Tibial nerve (tissue), 3 donors: ENCODE data around the gene ATXN7L1.

ENCODE experiments used
- POLR2A ChIP-seq, 2 donors: fragments of 450-650 bp; IDR thresholded peaks; one replicate each; pipeline ENCODE4 v1.6.1; 2017; ENCODE audit warnings: antibody characterized with exemption in 2 of 2, mild to moderate bottlenecking in 2 of 2, moderate library complexity in 2 of 2
- TF ChIP-seq, protein P1 (sequence below), 5 experiments: fragments of 200-600 bp in 3 of 5; fragments of 450-650 bp in 2 of 5; sonication (generic) in 3 of 5; IDR thresholded peaks; one replicate each; pipeline ENCODE4 v1.5.1; 2016 to 2019; ENCODE audit warnings: antibody characterized with exemption in 5 of 5, mild to moderate bottlenecking in 3 of 5, moderate library complexity in 2 of 5

DNA sequence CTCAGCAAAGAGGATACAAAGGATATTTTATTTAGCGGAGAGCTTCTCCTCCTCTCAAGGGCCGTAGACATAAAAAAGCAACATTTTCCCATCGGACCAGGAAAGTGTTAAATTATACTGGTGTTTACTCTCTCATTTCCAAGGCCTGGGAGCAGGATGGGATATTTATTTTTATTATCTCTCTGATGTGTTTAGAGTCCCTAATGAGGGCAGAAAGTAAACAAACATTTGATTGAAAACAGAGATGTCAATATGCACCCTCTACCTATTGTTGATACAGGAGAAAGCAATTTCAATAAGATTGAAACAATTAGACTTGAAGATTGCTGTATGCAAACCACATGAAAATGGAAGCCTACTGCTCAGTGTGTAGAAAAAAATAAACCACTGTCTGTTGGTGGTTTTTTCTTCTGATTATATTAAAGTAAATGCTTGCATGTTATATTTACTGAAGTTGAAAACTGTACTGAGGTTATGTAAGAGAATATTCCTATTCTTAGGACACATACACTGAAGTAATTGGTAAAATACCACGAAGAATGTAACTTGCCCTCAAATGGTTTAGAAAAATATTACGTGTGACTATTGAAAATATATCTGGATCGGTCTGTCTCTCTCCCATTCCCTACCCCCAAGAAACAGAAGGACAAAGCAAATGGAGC is 59.3 kb downstream of the ATXN7L1 start:
- TF ChIP-seq, protein P1, sequence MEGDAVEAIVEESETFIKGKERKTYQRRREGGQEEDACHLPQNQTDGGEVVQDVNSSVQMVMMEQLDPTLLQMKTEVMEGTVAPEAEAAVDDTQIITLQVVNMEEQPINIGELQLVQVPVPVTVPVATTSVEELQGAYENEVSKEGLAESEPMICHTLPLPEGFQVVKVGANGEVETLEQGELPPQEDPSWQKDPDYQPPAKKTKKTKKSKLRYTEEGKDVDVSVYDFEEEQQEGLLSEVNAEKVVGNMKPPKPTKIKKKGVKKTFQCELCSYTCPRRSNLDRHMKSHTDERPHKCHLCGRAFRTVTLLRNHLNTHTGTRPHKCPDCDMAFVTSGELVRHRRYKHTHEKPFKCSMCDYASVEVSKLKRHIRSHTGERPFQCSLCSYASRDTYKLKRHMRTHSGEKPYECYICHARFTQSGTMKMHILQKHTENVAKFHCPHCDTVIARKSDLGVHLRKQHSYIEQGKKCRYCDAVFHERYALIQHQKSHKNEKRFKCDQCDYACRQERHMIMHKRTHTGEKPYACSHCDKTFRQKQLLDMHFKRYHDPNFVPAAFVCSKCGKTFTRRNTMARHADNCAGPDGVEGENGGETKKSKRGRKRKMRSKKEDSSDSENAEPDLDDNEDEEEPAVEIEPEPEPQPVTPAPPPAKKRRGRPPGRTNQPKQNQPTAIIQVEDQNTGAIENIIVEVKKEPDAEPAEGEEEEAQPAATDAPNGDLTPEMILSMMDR (IDR thresholded peaks at IDR 0.05), result no peak
- TF ChIP-seq POLR2A (IDR thresholded peaks at IDR 0.05), result no peak
